Mesothelial cell of epicardium (in vitro differentiated cells): ENCODE measurements around the gene RRM2. TPM values are rescaled to one million over a fixed set of nuclear protein-coding genes. Genes with fewer than 3 reads are reported as not detected.

Experiments used
- DNase-seq, 2 experiments: peaks; one replicate each; pipeline ENCODE4 v3.0.0; 2021; ENCODE audit warnings: low spot score in 2 of 2; ENCODE audit not compliant: unreplicated experiment in 2 of 2
- H3K27ac Mint-ChIP-seq: 2 replicates; pipeline ENCODE4 v1.8.0; 2021; ENCODE audit warnings: mixed read lengths
- H3K27me3 Mint-ChIP-seq: 2 replicates; pipeline ENCODE4 v1.8.0; 2021; ENCODE audit warnings: low read depth, mixed read lengths
- H3K36me3 Mint-ChIP-seq: 2 replicates; pipeline ENCODE4 v1.8.0; 2021; ENCODE audit warnings: mixed read lengths
- H3K4me1 Mint-ChIP-seq: 2 replicates; pipeline ENCODE4 v1.8.0; 2021; ENCODE audit warnings: mixed read lengths
- H3K4me3 Mint-ChIP-seq: 2 replicates; pipeline ENCODE4 v1.8.0; 2021; ENCODE audit warnings: mild to moderate bottlenecking, moderate library complexity, mixed read lengths
- H3K9me3 Mint-ChIP-seq: 2 replicates; pipeline ENCODE4 v1.8.0; 2021; ENCODE audit warnings: mixed read lengths
- CTCF ChIP-seq: fragments of 200-600 bp; sonication (generic); IDR thresholded peaks from one replicate; pipeline ENCODE4 v1.5.0; 2021; ENCODE audit warnings: antibody characterized with exemption; ENCODE audit not compliant: unreplicated experiment
- total RNA-seq: library from RNA; stranded (reverse); gene quantifications from 3 replicates; pipeline ENCODE4 v1.2.1, GENCODE V29; 2021

The RRM2 gene
- total RNA-seq, 1 donor from 2014 or later: 30.8 TPM

- DNase-seq: no peak
- H3K9me3 Mint-ChIP-seq: no peaks in the 10 kb centered on the region
- H3K36me3 Mint-ChIP-seq: no peaks in the 10 kb centered on the region
- H3K4me3 Mint-ChIP-seq: no peak overlapping the region
- H3K27ac Mint-ChIP-seq: no peak overlapping the region
- TF ChIP-seq CTCF: no peak
- H3K4me1 Mint-ChIP-seq: peaks cover 15% of the 10 kb centered on the region
- H3K27me3 Mint-ChIP-seq: peaks cover 78% of the 10 kb centered on the region
Observed at GRCh38 chr2:10076988-10077527, 45.5 kb upstream of the RRM2 start.

- H3K4me1 Mint-ChIP-seq: peaks cover 12% of the 10 kb centered on the region
- H3K27ac Mint-ChIP-seq: no peak overlapping the region
- H3K4me3 Mint-ChIP-seq: no peak overlapping the region
- no peak for TF ChIP-seq CTCF
- no peaks in the 10 kb centered on the region for H3K36me3 Mint-ChIP-seq
- peaks cover 85% of the 10 kb centered on the region for H3K27me3 Mint-ChIP-seq
- no peaks in the 10 kb centered on the region for H3K9me3 Mint-ChIP-seq
- DNase-seq: no peak
Observed at GRCh38 chr2:10078001-10078400, 44.5 kb upstream of the RRM2 start.

GRCh38 chr2:10078704-10079265 lies 43.8 kb upstream of the RRM2 start:
- peak overlapping the region; percentile 77 for H3K27ac Mint-ChIP-seq
- H3K36me3 Mint-ChIP-seq: no peaks in the 10 kb centered on the region
- no peak for TF ChIP-seq CTCF
- peak overlapping the region; percentile 79 for H3K4me3 Mint-ChIP-seq
- no peaks in the 10 kb centered on the region for H3K9me3 Mint-ChIP-seq
- H3K4me1 Mint-ChIP-seq: peaks cover 15% of the 10 kb centered on the region
- DNase-seq: no peak
- H3K27me3 Mint-ChIP-seq: peaks cover 88% of the 10 kb centered on the region

- H3K27ac Mint-ChIP-seq: peak overlapping the region; percentile 77
- no peaks in the 10 kb centered on the region for H3K9me3 Mint-ChIP-seq
- TF ChIP-seq CTCF: no peak
- peaks cover 88% of the 10 kb centered on the region for H3K27me3 Mint-ChIP-seq
- peak overlapping the region; percentile 79 for H3K4me3 Mint-ChIP-seq
- H3K4me1 Mint-ChIP-seq: peaks cover 15% of the 10 kb centered on the region
- peak in 1 of 2 experiments; percentile 52 for DNase-seq
- H3K36me3 Mint-ChIP-seq: no peaks in the 10 kb centered on the region
Observed at GRCh38 chr2:10079266-10079869, 43.2 kb upstream of the RRM2 start.

GRCh38 chr2:10079870-10080535 lies 42.5 kb upstream of the RRM2 start, which contains the start of gene CYS1:
Gene CYS1 (minus strand): TSS chr2:10080411. CDS start chr2:10080223, 188 bp downstream.
- Mint-ChIP-seq H3K36me3 (no peaks in the 10 kb centered on the region), H3K27me3 (peaks cover 88% of the 10 kb centered on the region), H3K27ac (peak within 1 kb of the TSS; percentile 77), H3K4me3 (peak within 1 kb of the TSS; percentile 79), H3K4me1 (peaks cover 15% of the 10 kb centered on the region), H3K9me3 (no peaks in the 10 kb centered on the region)
- no peak for DNase-seq
- no peak for TF ChIP-seq CTCF
